WERI-Rb-1 (cell line): ENCODE results near the gene ZNF227.

Source experiments
- DNase-seq: peaks from one replicate; pipeline ENCODE4 v3.0.0-alpha.2; 2020
- H3K27ac ChIP-seq: fragments of 250-450 bp; sonication (Bioruptor Pico); 2 replicates; pipeline ENCODE4 v1.5.1; 2020; ENCODE audit warnings: mild to moderate bottlenecking, moderate library complexity
- H3K27me3 ChIP-seq: fragments of 250-450 bp; sonication (Bioruptor Pico); 2 replicates; pipeline ENCODE4 v1.5.1; 2021; ENCODE audit warnings: mild to moderate bottlenecking, low read depth, moderate library complexity; ENCODE audit not compliant: insufficient read depth, severe bottlenecking
- H3K36me3 ChIP-seq: fragments of 250-450 bp; sonication (Bioruptor Pico); 2 replicates; pipeline ENCODE4 v1.5.1; 2020; ENCODE audit warnings: mild to moderate bottlenecking, moderate library complexity
- H3K4me3 ChIP-seq: 2 replicates; pipeline ENCODE4 v1.5.1; 2011; ENCODE audit warnings: low read depth, mild to moderate bottlenecking, control low read depth, low read length
- H3K9me3 ChIP-seq: fragments of 250-450 bp; sonication (Bioruptor Pico); 2 replicates; pipeline ENCODE4 v1.5.1; 2021; ENCODE audit warnings: mild to moderate bottlenecking, moderate library complexity; ENCODE audit not compliant: severe bottlenecking
- TF ChIP-seq, protein P1 (sequence below): IDR thresholded peaks from 2 replicates; pipeline ENCODE4 v1.5.1; 2011; ENCODE audit warnings: low read depth, mild to moderate bottlenecking, control low read depth, inconsistent platforms, low read length

The ZNF227 gene

DNA sequence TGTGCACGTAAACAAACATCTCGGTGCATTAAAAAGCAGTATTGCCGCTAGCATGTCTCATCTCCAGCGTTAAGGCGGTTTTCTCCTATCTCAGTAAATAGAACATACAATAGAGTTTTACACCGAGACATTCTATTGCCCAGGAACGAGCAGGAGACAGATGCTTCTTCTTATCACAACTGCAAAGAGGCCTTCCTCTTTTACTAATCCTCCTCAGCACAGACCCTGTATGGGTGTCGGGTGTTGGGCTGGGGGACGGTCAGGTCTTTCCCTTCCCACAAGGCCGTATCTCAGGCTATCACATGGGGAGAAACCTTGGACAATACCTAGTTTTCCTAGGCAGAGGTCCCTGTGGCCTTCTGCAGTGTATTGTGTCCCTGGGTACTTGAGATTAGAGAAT lies 68.6 kb downstream of the ZNF227 start:
- no peak overlapping the region for H3K27ac ChIP-seq
- TF ChIP-seq, protein P1, sequence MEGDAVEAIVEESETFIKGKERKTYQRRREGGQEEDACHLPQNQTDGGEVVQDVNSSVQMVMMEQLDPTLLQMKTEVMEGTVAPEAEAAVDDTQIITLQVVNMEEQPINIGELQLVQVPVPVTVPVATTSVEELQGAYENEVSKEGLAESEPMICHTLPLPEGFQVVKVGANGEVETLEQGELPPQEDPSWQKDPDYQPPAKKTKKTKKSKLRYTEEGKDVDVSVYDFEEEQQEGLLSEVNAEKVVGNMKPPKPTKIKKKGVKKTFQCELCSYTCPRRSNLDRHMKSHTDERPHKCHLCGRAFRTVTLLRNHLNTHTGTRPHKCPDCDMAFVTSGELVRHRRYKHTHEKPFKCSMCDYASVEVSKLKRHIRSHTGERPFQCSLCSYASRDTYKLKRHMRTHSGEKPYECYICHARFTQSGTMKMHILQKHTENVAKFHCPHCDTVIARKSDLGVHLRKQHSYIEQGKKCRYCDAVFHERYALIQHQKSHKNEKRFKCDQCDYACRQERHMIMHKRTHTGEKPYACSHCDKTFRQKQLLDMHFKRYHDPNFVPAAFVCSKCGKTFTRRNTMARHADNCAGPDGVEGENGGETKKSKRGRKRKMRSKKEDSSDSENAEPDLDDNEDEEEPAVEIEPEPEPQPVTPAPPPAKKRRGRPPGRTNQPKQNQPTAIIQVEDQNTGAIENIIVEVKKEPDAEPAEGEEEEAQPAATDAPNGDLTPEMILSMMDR: no peak
- no peaks in the 10 kb centered on the region; the same call in 1 of the 2 replicates for H3K36me3 ChIP-seq
- H3K9me3 ChIP-seq: no peaks in the 10 kb centered on the region
- no peak overlapping the region for H3K4me3 ChIP-seq
- no peak for DNase-seq
- H3K27me3 ChIP-seq: no peaks in the 10 kb centered on the region

DNA sequence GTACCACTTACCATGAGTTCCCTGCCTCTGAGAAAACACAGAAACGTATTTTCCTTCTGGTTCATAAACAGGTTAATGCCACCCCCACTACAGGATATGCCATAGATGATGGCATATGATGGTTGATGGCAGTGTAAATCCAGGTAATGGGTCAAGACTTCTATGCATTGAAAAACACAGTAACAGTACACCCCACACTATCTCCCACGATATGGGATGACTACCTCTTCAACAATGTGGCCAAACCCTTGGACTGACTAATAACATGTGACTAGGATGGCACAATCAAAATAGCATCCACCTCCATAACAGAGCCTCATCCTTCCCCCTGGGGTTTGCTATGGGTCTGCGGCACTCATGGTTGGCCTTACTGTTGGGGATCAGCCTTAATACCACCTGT lies 70.5 kb downstream of the ZNF227 start:
- H3K36me3 ChIP-seq: peaks cover 8% of the 10 kb centered on the region
- H3K4me3 ChIP-seq: no peak overlapping the region
- no peaks in the 10 kb centered on the region for H3K27me3 ChIP-seq
- TF ChIP-seq, protein P1: no peak
- H3K27ac ChIP-seq: no peak overlapping the region
- no peaks in the 10 kb centered on the region for H3K9me3 ChIP-seq
- no peak for DNase-seq

DNA sequence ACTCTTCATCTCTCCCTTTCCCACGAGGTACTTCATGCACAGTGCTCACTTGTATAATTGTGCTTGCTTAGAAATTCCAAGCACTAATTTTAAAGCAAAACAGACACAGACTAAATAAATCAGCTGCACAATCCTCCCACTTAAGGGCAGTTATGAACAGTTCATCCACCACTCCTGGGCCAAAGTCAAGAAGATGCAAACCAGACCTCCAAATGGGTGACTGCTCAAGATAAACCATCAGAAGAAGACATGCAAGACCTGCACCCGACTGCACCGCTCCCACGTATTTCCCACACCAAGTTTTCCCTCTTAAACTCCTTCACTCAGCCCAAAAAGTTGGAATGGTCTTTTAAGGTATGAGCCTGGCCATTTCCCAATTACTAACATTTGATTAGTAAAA lies 72.6 kb downstream of the ZNF227 start:
- no peaks in the 10 kb centered on the region for H3K9me3 ChIP-seq
- H3K4me3 ChIP-seq: no peak overlapping the region
- H3K27ac ChIP-seq: no peak overlapping the region
- no peak for DNase-seq
- H3K27me3 ChIP-seq: no peaks in the 10 kb centered on the region
- TF ChIP-seq, protein P1: no peak
- H3K36me3 ChIP-seq: peaks cover 20% of the 10 kb centered on the region
